Gastrocnemius medialis (tissue), 4 donors: ENCODE measurements around the gene SLC15A3.

Experiments
- CTCF ChIP-seq, 5 experiments: fragments of 450-650 bp in 3 of 5; fragments of 200-600 bp in 2 of 5; sonication (generic) in 2 of 5; IDR thresholded peaks in 4 of 5; conservative IDR thresholded peaks in 1 of 5; 1 replicate in 4 of 5; 2 replicates in 1 of 5; pipeline ENCODE4 v1.5.1; 2016 to 2019; ENCODE audit warnings: antibody characterized with exemption in 5 of 5, mild to moderate bottlenecking in 3 of 5, moderate library complexity in 3 of 5
- POLR2A ChIP-seq, 2 donors: fragments of 450-650 bp; IDR thresholded peaks; one replicate each; pipeline ENCODE4 v1.6.1; 2017; ENCODE audit warnings: antibody characterized with exemption in 2 of 2, mild to moderate bottlenecking in 2 of 2, moderate library complexity in 2 of 2

GRCh38 chr11:60899046-60899936, 52.7 kb downstream of the SLC15A3 start:
- TF ChIP-seq CTCF (IDR thresholded peaks at IDR 0.05 in 4 of 5, conservative IDR thresholded peaks at IDR 0.05 in 1 of 5) (peak; percentile 82 to 97 (median 92)), POLR2A (IDR thresholded peaks at IDR 0.05) (no peak)
